HG03097 (cell line): ENCODE data around the gene PARVB.

Experiments used
- ATAC-seq: cut with Tn5 transposase; IDR thresholded peaks from one replicate; pipeline ENCODE4 v1.9.1; 2021; ENCODE audit not compliant: unreplicated experiment, low FRiP score

PARVB gene

GRCh38 chr22:44172370-44173108, 148.4 kb downstream of the PARVB start:
- ATAC-seq: no peak

- no peak for ATAC-seq
Measured at GRCh38 chr22:44173154-44173553, 149.1 kb downstream of the PARVB start.

DNA sequence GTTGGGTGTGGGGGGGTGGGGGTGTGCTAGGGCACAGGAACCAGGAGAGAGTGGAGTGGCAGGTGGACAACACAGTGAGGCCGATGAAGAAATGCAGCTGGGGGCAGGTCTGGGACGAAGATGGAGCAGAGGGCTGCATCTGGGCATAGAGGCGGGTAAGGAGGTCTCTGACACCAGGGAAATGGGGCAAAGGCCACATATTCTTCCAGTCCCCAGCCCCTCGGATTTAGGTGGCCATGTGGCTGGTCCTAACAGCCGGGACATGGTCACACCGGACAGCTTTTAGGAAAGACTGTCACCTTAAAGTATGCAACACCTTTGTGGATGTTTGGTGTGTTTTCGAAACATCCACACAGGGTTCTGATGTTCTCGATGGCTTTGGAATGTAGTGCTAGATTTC, 151.6 kb downstream of the PARVB start:
- ATAC-seq: no peak

- ATAC-seq: no peak
Measured at GRCh38 chr22:44179196-44179988, 155.3 kb downstream of the PARVB start.

- no peak for ATAC-seq
Measured at GRCh38 chr22:44179989-44180705, 156.0 kb downstream of the PARVB start.

- ATAC-seq: no peak
Measured at GRCh38 chr22:44180706-44181032, 156.6 kb downstream of the PARVB start, which contains the start of gene PARVG. TSS of gene PARVG (plus strand) at chr22:44180925. CDS start at chr22:44183330, 2,405 bp downstream.

DNA sequence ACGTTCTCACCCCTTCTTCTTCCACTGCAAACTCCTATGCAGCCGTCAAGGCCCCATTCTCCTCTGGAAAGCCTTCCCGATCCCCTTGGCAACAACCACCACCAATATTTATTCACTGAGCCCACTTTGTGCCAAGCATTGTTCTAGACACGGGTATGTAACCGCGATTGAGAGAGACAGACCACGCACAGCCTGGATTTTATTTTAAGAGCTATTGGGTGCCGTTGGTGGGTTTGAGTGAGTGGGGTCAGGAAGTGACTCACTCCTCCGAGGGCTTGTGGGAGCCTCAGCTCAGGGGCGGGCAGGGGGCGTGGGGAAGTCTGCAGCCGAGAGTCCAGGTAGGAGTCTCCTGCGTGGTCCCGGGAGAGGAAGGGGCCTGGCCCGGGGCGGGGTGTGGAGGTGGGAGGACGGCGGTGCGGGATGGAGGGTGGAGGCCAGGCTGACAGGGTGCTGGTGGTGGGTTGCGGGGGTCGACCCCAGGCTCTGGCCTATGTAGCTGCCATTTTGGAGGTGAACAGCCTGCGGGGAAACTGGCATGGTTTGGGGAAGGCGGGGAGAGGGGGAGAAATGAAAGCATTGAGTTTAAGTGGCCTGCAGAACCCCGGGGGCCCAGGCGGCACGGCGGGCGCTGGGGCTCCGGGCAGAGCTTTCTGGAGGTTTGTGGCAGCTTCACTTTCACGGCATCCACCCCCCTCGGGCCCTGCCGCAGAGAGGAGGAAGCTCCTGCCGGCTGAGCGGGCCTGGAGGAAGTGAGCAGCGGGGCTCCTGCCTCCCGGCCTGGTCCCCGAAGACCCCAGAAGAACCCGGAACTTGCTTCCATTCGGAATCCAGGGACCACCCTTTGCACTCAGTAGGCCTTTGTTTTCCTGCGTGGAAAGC, 157.2 kb downstream of the PARVB start:
- no peak for ATAC-seq

GRCh38 chr22:44181912-44182587, 157.9 kb downstream of the PARVB start:
- no peak for ATAC-seq

GRCh38 chr22:44182588-44183286, 158.6 kb downstream of the PARVB start:
- no peak for ATAC-seq

- no peak for ATAC-seq
Measured at GRCh38 chr22:44183287-44183588, 159.1 kb downstream of the PARVB start.

DNA sequence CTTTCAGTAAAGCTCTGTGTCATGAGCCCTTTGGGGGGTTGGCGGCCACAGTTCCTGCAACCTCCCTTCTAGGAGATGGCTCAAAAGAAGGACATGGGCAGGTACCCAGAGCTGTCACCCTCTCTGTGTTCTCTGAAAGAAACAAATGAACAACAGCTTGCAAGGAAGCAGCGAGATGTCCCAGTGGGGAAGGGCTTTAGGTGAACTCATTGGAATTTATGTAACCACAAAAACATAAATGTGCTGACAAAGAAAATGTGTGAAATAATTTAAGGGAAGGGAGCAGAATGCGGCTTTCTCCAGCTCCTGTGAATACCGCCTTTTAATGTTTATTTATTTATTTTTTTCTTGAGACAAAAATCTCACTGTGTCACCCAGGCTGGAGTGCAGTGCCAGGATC, 159.9 kb downstream of the PARVB start:
- no peak for ATAC-seq

DNA sequence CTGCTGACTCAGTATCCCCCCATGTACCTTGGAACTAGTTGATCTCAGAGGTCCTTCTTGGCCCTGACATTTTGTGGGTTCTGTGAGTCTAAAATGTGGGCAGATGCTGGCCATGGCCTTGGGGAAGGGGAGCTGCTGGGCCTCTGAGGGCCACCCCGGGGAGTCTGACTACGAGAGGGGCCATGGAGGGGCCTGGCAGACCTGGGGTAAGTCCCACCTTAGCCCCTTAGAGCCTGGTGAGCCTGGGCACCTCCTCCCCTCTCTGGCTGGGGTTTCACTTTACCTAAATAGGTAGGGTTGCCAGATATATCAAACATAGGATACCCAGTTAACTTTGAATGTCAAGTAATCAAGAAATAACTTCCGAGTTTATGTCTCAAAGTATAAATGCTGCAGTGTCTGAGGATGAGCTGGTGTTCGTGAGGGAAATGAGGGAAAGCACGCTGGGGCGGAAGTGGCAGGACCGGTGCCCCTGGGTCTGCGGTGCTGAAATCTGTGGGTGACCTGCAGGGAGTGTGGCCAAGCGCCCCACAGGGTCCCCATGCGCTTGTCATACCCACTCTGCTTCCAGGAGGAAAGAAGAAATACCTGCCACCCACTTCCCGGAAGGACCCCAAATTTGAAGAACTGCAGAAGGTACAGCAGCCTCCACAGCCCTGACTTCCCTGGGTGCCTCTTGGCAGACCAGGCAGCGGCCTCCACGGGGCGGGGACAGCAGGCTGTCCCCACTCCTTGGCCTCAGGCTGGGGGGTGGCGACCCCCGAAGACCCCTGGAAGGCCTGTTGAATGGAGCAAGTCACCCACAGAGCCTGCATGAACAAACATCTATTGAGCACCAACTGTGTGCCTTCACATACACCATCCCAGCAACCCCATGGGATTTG, 161.4 kb downstream of the PARVB start:
- no peak for ATAC-seq

DNA sequence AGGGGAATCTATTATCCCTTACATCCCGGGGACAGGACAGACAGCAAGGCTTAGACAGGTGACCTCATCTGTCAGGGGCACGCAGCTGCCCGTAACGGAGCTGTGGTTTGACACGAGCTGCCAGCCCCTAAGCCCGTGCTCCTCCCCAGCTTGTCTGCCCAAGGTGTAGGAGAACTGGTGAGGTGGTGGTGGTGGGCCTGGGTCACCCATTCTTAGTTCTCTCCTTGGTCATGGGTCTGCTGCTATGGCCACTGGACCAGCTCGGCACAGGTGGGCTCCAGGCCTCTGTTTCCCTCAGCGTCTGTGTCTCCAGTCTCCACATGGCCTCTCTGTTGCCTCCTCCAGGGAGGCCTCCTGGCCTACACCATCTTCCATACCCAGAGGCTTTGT, 162.0 kb downstream of the PARVB start:
- no peak for ATAC-seq

- ATAC-seq: no peak
Measured at GRCh38 chr22:44186737-44187136, 162.6 kb downstream of the PARVB start.

GRCh38 chr22:44187652-44188230, 163.6 kb downstream of the PARVB start:
- no peak for ATAC-seq

- no peak for ATAC-seq
Measured at GRCh38 chr22:44188316-44188715, 164.2 kb downstream of the PARVB start.

DNA sequence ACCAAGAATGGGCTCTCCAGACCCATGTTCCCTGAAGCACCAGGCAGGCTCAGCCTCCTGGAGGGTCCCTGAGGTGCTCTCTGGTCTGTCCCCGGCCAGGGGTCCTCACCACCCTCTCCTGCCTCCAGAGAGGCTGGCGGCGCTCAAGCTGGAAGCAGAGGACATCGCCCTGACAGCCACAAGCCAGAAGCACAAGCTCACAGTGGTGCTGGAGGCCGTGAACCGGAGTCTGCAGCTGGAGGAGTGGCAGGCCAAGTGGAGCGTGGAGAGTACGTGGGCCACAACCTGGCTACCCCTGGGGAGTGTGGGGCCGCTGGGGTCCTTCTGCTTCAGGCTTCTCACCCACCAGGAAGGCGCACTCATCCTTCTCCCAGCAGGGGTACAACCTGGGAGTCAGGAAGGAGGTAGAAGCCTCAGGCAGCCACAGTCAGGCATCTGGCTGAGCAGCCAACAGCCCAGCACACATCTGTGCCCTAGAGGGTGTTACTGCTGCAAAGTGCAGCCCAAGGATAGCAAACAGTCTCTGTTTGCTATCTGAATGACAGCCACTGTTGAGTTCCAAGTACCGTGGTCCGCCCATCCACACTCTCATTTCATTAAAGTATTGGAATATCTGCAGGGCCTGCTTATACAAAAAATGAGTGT, 165.0 kb downstream of the PARVB start:
- no peak for ATAC-seq
